Measurements from ENCODE around the gene COL11A1.
"Not testable (repeated sequence)": the region's sequence is repeated elsewhere in the genome, so short reads cannot be mapped to it uniquely, and the experiment has no call there.

Gene COL11A1

DNA sequence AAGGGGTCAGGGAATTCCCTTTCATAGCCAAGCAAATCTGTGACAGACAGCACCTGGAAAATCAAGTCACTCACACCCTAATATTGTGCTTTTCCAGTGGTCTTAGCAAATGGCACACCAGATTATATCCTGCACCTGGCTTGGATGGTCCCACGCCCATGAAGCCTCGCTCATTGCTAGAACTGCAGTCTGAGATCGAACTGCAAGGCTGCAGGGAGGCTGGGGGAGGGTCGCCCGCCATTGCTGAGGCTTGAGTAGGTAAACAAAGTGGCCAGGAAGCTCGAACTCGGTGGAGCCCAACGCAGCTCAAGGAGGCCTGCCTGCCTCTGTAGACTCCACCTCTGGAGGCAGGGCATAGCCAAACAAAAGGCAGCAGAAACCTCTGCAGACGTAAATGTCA is 281.6 kb downstream of the COL11A1 start:
- not testable (repeated sequence) for DNase-seq

All from NCI-H446 treated with DMSO at 0.1 percent for 48 hours (cell line).